Retinal pigment epithelial cell (primary cell): ENCODE measurements around the gene KRT3.

Experiments
- DNase-seq: peaks from one replicate; pipeline ENCODE4 v3.0.0-alpha.2; 2010; ENCODE audit warnings: low read depth
- H3K4me3 ChIP-seq: 2 replicates; pipeline ENCODE4 v1.5.1; 2011; ENCODE audit warnings: mild to moderate bottlenecking, low read length, control low read depth, moderate library complexity
- TF ChIP-seq, protein P1 (sequence below): conservative IDR thresholded peaks from 2 replicates; pipeline ENCODE4 v1.5.1; 2011; ENCODE audit warnings: low read depth, low read length, control low read depth, inconsistent platforms

Gene KRT3

DNA sequence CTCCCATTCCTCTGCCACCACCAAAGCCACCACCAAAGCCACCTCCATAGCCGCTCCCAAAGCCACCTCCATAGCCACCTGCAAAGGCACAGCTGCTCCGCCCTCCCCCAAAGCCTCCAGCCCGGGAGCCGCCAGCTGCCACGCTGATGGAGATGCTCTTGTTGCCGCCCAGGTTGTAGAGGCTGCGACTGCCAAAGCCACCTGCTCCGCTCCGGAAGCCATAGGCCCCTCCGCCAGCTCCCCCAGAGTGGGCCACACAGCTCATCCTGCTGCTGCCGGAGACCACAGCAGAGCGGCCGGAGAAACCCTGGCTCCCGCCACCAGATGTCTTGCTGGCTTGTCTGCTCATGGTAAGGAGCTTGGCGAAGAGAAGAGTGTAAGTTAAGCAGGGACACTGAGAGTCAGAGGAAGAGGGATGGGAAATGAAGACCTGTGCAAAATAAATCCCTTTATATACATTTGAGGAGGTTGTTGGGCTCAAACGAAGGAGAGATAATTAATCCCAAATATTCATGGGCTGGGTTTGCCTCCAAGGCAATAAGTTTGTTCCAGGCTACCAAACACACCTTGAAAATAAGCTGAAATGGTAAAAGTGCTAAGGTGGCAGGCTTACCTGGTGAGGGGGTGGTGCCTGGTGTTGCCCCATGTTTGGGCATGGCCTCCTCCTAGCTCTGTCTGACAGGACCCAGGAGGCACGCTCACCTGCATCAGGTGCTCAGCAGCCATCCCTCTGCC lies at the start of gene KRT3:
TSS of gene KRT3 (minus strand) at position 424 of the 735 bp plus-strand sequence. CDS start at position 349, 75 bp downstream.
- no peak within 1 kb of the TSS for H3K4me3 ChIP-seq
- DNase-seq: no peak
- TF ChIP-seq, protein P1, sequence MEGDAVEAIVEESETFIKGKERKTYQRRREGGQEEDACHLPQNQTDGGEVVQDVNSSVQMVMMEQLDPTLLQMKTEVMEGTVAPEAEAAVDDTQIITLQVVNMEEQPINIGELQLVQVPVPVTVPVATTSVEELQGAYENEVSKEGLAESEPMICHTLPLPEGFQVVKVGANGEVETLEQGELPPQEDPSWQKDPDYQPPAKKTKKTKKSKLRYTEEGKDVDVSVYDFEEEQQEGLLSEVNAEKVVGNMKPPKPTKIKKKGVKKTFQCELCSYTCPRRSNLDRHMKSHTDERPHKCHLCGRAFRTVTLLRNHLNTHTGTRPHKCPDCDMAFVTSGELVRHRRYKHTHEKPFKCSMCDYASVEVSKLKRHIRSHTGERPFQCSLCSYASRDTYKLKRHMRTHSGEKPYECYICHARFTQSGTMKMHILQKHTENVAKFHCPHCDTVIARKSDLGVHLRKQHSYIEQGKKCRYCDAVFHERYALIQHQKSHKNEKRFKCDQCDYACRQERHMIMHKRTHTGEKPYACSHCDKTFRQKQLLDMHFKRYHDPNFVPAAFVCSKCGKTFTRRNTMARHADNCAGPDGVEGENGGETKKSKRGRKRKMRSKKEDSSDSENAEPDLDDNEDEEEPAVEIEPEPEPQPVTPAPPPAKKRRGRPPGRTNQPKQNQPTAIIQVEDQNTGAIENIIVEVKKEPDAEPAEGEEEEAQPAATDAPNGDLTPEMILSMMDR: no peak

DNA sequence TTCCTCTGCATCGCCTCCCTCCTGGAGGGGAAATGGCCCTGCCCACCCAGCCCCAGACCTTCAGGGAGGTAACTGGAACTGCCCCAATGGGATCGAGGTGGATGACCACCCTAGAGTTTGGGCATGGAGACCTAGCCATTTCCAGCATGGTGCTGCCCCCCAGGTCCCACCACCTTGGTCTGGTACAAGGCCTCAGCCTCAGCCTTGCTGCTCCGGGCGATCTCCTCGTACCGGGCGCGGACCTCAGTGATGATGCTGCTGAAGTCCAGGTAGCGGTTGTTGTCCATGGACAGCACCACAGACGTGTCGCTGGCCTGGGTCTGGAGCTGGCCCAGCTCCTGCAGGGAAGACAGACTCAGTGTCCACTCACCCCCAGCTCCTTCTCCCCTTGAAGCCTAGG lies 48.5 kb upstream of the KRT3 start:
- TF ChIP-seq, protein P1: no peak
- no peak overlapping the region for H3K4me3 ChIP-seq
- no peak for DNase-seq

DNA sequence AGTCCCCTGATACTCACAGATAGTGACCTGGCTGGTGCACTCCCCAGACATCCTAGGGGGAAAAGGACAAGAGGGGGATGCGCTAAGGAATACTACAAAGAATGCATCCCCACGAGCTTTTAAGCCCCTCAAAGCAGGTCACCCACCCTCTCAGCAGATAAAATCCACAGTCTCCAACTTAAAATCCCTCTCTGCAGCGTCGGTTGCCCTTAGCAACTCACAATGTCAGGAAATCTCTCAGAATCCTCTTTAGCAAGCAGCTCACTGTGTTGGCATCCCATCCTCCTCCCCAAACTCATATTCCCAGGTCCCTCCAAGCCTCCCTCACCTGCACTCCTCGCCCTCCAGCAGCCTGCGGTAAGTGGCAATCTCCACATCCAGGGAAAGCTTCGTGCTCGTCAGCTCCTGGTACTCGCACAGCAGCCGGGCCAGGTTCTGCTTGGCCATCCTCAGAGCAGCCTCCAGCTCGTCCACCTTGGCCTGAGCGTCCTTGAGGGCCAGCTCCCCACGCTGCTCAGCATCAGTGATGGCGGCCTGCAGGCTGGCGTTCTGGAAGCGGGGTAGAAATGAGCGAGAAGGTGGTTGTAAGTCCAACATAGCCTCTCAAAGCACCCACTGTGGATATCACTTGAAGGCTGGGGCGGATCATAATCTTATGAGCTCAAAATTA lies 43.7 kb upstream of the KRT3 start:
- no peak overlapping the region for H3K4me3 ChIP-seq
- DNase-seq: no peak
- TF ChIP-seq, protein P1: no peak

DNA sequence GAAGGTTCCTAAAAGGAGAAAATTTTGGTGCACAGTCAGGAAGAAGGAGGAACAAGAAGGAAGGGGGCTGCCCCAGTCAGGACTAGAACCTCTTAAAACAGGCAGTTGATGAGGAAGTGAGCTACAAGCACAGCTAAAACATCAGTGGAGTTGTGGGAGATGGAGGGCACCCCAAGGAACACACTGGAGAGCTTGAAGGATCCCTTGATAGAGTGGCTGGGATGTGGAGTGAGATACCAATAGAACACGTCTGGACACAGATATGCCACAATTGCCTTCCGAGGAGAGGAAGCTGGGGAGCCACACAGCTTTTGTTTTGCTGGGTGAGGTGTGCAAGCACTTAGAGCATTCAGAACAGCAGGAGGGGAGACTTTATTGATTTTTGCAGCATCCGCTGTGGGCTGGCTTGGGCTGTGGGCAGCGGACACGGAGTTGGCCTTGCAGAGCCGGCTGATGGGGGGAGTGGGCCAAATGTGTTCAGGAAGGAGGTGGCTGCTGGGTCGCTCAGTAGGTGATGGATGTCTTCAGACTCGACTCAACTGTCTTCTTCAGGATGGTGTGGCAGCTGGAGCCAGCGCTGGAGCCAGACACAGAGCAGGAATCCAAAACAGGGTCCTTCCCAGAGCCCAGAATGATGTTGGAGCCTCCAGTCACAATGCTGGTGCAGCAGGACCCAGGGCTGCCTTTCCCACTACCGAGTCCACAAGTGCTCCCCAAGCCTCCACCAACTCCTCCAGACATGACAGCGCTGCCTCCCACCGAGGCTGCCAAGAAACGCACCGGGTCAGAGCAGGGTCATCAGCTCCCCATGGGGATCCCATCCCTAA lies 42.9 kb upstream of the KRT3 start:
- no peak for DNase-seq
- TF ChIP-seq, protein P1: no peak
- H3K4me3 ChIP-seq: no peak overlapping the region

DNA sequence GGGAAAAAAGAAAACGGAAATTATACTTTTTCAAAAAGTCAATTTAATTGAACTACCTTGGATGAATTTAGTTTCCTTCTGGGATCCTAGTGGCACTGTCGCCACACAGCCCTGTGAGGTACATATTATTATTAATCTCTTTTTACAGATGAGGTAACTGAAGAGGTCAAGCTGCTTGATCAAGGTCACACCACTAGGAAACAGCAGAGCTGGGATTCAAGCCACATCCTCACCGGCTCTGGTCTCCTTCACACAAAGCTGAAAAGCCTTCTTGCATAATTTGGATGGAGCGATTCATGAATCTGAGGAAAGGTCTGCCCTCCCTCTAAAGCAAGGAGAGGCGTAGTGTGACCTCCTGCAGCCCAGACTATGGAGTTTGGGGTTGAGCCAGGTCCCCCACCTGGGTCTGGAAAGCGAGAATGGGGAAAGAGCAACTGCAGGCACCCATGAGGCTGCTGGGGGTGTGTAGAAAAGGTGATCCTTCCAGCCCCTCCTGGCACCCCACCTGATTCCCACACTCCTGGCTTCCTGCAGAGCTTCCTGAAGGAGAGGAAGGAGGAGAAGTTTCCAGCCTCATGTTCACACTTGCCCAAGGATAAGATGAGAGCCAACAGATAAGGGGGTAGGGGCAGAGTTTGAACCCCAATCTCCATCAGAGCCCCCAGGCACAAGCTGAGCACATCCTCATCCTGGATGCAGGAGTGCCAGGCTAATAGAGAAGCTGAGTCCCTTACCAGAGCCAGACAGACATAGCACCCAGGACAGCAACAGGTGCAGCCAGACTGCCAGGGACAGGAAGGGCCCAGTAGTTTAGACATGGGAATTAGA lies 42.1 kb upstream of the KRT3 start:
- DNase-seq: no peak
- no peak overlapping the region for H3K4me3 ChIP-seq
- TF ChIP-seq, protein P1: no peak

DNA sequence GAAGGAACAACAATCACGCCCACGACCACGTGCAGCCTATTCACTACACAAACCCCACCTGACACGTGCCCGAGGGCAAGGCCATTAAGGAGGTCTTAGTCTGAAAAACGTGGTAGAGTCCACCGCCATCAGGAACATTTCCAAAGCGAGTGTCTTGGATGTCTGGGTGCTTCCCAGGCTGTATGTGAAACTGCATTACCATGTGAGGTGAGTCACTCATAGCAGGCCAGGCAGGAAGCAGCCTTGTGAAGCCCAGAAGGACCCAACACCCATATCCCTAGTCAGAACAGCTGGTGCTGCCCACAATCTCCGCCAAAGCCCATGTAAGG lies 41.5 kb upstream of the KRT3 start:
- no peak overlapping the region for H3K4me3 ChIP-seq
- TF ChIP-seq, protein P1: no peak
- no peak for DNase-seq
